Posterior vena cava (tissue), 2 donors: Measurements from ENCODE around the gene TOP2B. TPM values are rescaled to one million over a fixed set of nuclear protein-coding genes. Genes with fewer than 3 reads are reported as not detected.

Source experiments
- microRNA-seq, 2 donors: library from miRNA; unstranded; fragments of <30 nt; microRNA quantifications; one replicate each; pipeline ENCODE4 v1.2.0, GENCODE V29; 2020 to 2021; ENCODE audit warnings: borderline microRNAs expressed in 2 of 2
- total RNA-seq, 2 donors: library from RNA; stranded (reverse); fragmentation: NEBNext Ultra II Directional; extraction: Animal tissue kit (Norgen Biotek cat#: 25700); gene quantifications; one replicate each; pipeline ENCODE4 v1.2.1, GENCODE V29; 2021
- donor health status: DM: yes; HTN: yes; CAD: no.
- donor health status: DM: yes; HTN: yes; CAD: no.

TOP2B gene
- total RNA-seq, 2 donors from 2014 or later: 84.7 to 95.3 TPM

Small RNA genes lying within 50 kb of the gene (microRNA-seq; reads per million reads assigned to microRNA genes)
- 0 reads per million in 2 donors for gene MIR4442

Other genes starting within 250 kb of the TOP2B start
- gene RARB, start 236.6 kb downstream of the TOP2B start, total RNA-seq: 1 to 10 TPM; 8.9 TPM
- gene NGLY1, start 118.5 kb upstream of the TOP2B start, total RNA-seq: 10 to 100 TPM; 22.6 to 28.9 TPM
- gene OXSM, start 125.2 kb upstream of the TOP2B start, total RNA-seq: 1 to 10 TPM; 5.7 to 6.8 TPM